HCT116 (cell line): ENCODE data around the gene SVIL. TPM values are rescaled to one million over a fixed set of nuclear protein-coding genes. Genes with fewer than 3 reads are reported as not detected.

Source experiments
- ATAC-seq: fragments of 200-7000 bp; cut with Tn5 transposase; 2 replicates; pipeline ENCODE4 v1.9.1; 2020; ENCODE audit warnings: mild to moderate bottlenecking, moderate library complexity
- BruUV-seq: library from RNA; stranded (reverse); fragments of 400-500 nt; replicated peaks from 2 replicates; lab custom pipeline; 2021; lab: Mats Ljungman, UMichigan
- CTCF ChIA-PET: fragments of 300-600 bp; sonication (Branson Sonifier 250); formaldehyde crosslinking; loops from one replicate; lab custom pipeline; 2021; ENCODE audit warnings: antibody characterized with exemption; lab: Charles Lee
- POLR2A ChIA-PET: fragments of 300-600, 350-600 bp; sonication (Branson Sonifier 250); formaldehyde crosslinking; loops from one replicate; lab custom pipeline; 2021; ENCODE audit warnings: antibody characterized with exemption; lab: Charles Lee
- RAD21 ChIA-PET, 2 experiments: fragments of 300-600 bp; sonication (Branson Sonifier 250); formaldehyde crosslinking; loops; one replicate each; lab custom pipeline; 2023; ENCODE audit warnings: low total read pairs in 2 of 2; ENCODE audit not compliant: uncharacterized antibody in 2 of 2, unreplicated experiment in 2 of 2, low non-redundant PET in 1 of 2; lab: Charles Lee
- DNase-seq: peaks from one replicate; pipeline ENCODE4 v3.0.0-alpha.2; 2010; ENCODE audit warnings: low read depth, low spot score
- H2AFZ ChIP-seq: fragments of 200-600 bp; shearing (Covaris generic), sonication (generic); 2 replicates; pipeline ENCODE4 v1.6.1; 2017; ENCODE audit warnings: low read depth, mixed run types, mixed read lengths, antibody characterized with exemption, low read length; ENCODE audit not compliant: poor library complexity, severe bottlenecking
- H3K27ac ChIP-seq: 2 replicates; pipeline ENCODE4 v1.5.1; 2012; ENCODE audit warnings: low read depth, low read length
- H3K27me3 ChIP-seq: fragments of 200-600 bp; sonication (generic); 2 replicates; pipeline ENCODE4 v1.6.1; 2016; ENCODE audit warnings: mixed run types, low read length, mixed read lengths; ENCODE audit not compliant: insufficient read depth
- H3K36me3 ChIP-seq, 2 experiments: fragments of 200-500 bp in 1 of 2; fragments of 200-600 bp in 1 of 2; sonication (Bioruptor generic) in 1 of 2; sonication (generic) in 1 of 2; 2 replicates each; pipeline versions ENCODE4 v1.5.1 to v1.6.1; 2014 to 2016; ENCODE audit warnings: low read length in 2 of 2, inconsistent platforms in 1 of 2, mixed read lengths in 1 of 2, mixed run types in 1 of 2; ENCODE audit not compliant: insufficient read depth in 2 of 2, control insufficient read depth in 1 of 2
- H3K4me1 ChIP-seq, 2 experiments: fragments of 200-600 bp in 1 of 2; sonication (generic) in 1 of 2; 2 replicates each; pipeline versions ENCODE4 v1.5.1 to v1.6.1; 2012 to 2017; ENCODE audit warnings: low read length in 2 of 2, inconsistent platforms in 1 of 2, mild to moderate bottlenecking in 1 of 2, mixed read lengths in 1 of 2, mixed run types in 1 of 2, moderate library complexity in 1 of 2; ENCODE audit not compliant: insufficient read depth in 2 of 2, control insufficient read depth in 1 of 2
- H3K4me2 ChIP-seq: fragments of 200-600 bp; sonication (generic); 2 replicates; pipeline ENCODE4 v1.6.1; 2017; ENCODE audit warnings: mixed run types, low read length, mixed read lengths
- H3K4me3 ChIP-seq, 2 experiments: fragments of 200-600 bp in 1 of 2; sonication (generic) in 1 of 2; replicated peaks in 1 of 2; 2 replicates each; pipeline ENCODE4 v1.5.1; 2011 to 2016; ENCODE audit warnings: low read length in 2 of 2, control low read depth in 1 of 2, low read depth in 1 of 2, mild to moderate bottlenecking in 1 of 2, mixed read lengths in 1 of 2, mixed run types in 1 of 2
- H3K79me2 ChIP-seq: fragments of 200-600 bp; sonication (generic); 2 replicates; pipeline ENCODE4 v1.6.1; 2017; ENCODE audit warnings: mild to moderate bottlenecking, mixed run types, low read length, moderate library complexity, mixed read lengths; ENCODE audit not compliant: insufficient read depth
- H3K9ac ChIP-seq: fragments of 200-600 bp; sonication (generic); 2 replicates; pipeline ENCODE4 v1.6.1; 2016; ENCODE audit warnings: low read length, mixed read lengths
- H3K9me2 ChIP-seq: fragments of 200-600 bp; sonication (generic), shearing (Covaris generic); 2 replicates; pipeline ENCODE4 v1.6.1; 2017; ENCODE audit warnings: mixed run types, mild to moderate bottlenecking, moderate library complexity; ENCODE audit not compliant: insufficient read depth
- H3K9me3 ChIP-seq, 2 experiments: fragments of 200-500 bp in 1 of 2; fragments of 200-600 bp in 1 of 2; sonication (Bioruptor generic) in 1 of 2; sonication (generic) in 1 of 2; 2 replicates each; pipeline ENCODE4 v1.6.1; 2014 to 2017; ENCODE audit warnings: low read length in 2 of 2, mixed read lengths in 2 of 2, inconsistent platforms in 1 of 2, low read depth in 1 of 2, mild to moderate bottlenecking in 1 of 2, mixed run types in 1 of 2, moderate library complexity in 1 of 2; ENCODE audit not compliant: control insufficient read depth in 1 of 2, insufficient read depth in 1 of 2
- H4K20me1 ChIP-seq: fragments of 200-600 bp; sonication (generic), shearing (Covaris generic); 2 replicates; pipeline ENCODE4 v1.6.1; 2017; ENCODE audit warnings: mixed run types, mild to moderate bottlenecking, moderate library complexity; ENCODE audit not compliant: insufficient read depth
- ATF3 ChIP-seq: IDR thresholded peaks from 2 replicates; pipeline ENCODE4 v1.6.1; 2012
- CBX3 ChIP-seq: IDR thresholded peaks from 2 replicates; pipeline ENCODE4 v1.6.1; 2012; ENCODE audit warnings: low read depth
- CEBPB ChIP-seq: IDR thresholded peaks from 2 replicates; pipeline ENCODE4 v1.6.1; 2012; ENCODE audit warnings: low read depth
- ELF1 ChIP-seq: IDR thresholded peaks from 2 replicates; pipeline ENCODE4 v1.6.1; 2012; ENCODE audit warnings: low read depth, borderline replicate concordance
- EZH2 ChIP-seq: fragments of 200-600 bp; sonication (generic); IDR thresholded peaks from 2 replicates; pipeline ENCODE4 v1.6.1; 2017; ENCODE audit warnings: antibody characterized with exemption, mixed run types
- JUND ChIP-seq: IDR thresholded peaks from 2 replicates; pipeline ENCODE4 v1.6.1; 2012
- MAX ChIP-seq: IDR thresholded peaks from 2 replicates; pipeline ENCODE4 v1.6.1; 2012
- POLR2A ChIP-seq: IDR thresholded peaks from 2 replicates; pipeline ENCODE4 v1.7.0; 2011; ENCODE audit warnings: borderline replicate concordance; ENCODE audit not compliant: insufficient read depth, insufficient read length; ENCODE audit errors: extremely low read depth
- RAD21 ChIP-seq: IDR thresholded peaks from 2 replicates; pipeline ENCODE4 v1.6.1; 2012; ENCODE audit warnings: low read depth, mild to moderate bottlenecking
- REST ChIP-seq: IDR thresholded peaks from 2 replicates; pipeline ENCODE4 v1.6.1; 2012; ENCODE audit warnings: low read depth
- SP1 ChIP-seq: IDR thresholded peaks from 2 replicates; pipeline ENCODE4 v1.6.1; 2012; ENCODE audit warnings: low read depth
- YY1 ChIP-seq: IDR thresholded peaks from 2 replicates; pipeline ENCODE4 v1.6.1; 2011; ENCODE audit warnings: low read length, low read depth, moderate library complexity, mild to moderate bottlenecking; ENCODE audit not compliant: insufficient replicate concordance; ENCODE audit errors: extremely low read depth
- ZBTB33 ChIP-seq: IDR thresholded peaks from 2 replicates; pipeline ENCODE4 v1.6.1; 2011; ENCODE audit warnings: mild to moderate bottlenecking, low read length, moderate library complexity; ENCODE audit not compliant: insufficient replicate concordance; ENCODE audit errors: extremely low read depth
- ZFX ChIP-seq: fragments of 450-650 bp; IDR thresholded peaks from 2 replicates; pipeline ENCODE4 v1.6.1; 2017
- ZNF274 ChIP-seq: fragments of 200-500 bp; sonication (Bioruptor generic); IDR thresholded peaks from 2 replicates; pipeline ENCODE4 v1.6.1; 2014; ENCODE audit warnings: mild to moderate bottlenecking, low read depth, low read length, inconsistent platforms
- intact Hi-C: fragments of 100-400 bp; cut with micrococcal nuclease; formaldehyde crosslinking; loops from 2 replicates; pipeline ENCODE4 v1.10.0; 2022
- total RNA-seq: library from RNA; stranded (reverse); gene quantifications from one replicate; pipeline ENCODE4 v1.2.1, GENCODE V29; 2021; ENCODE audit not compliant: unreplicated experiment

SVIL gene
- total RNA-seq, 1 experiment from 2014 or later, result 27.0 TPM

- H2AFZ ChIP-seq, result no peak overlapping the region
- H3K4me3 ChIP-seq, result no peak overlapping the region
- peaks cover 0 to 6% of the 10 kb centered on the region in 2 experiments; a peak in 2 of 4 replicates for H3K36me3 ChIP-seq
- H3K4me2 ChIP-seq, result no peak overlapping the region
- intact Hi-C loops, result no loop called here
- H3K4me1 ChIP-seq, result no peaks in the 10 kb centered on the region
- no peak overlapping the region for H3K27ac ChIP-seq
- H3K9me3 ChIP-seq, result no peaks in the 10 kb centered on the region
- peaks cover 52% of the 10 kb centered on the region for H3K79me2 ChIP-seq
- TF ChIP-seq ZNF274, result no peak
- no peak for TF ChIP-seq ZBTB33
- no peak for TF ChIP-seq YY1
- no peaks in the 10 kb centered on the region for H3K9me2 ChIP-seq
- DNase-seq (no peak), ATAC-seq (no peak)
- ChIA-PET CTCF (no interaction called here), RAD21 (no interaction called here), POLR2A (no interaction called here)
- H4K20me1 ChIP-seq, result no peaks in the 10 kb centered on the region; the same call in 1 of the 2 replicates
- no peak overlapping the region for H3K9ac ChIP-seq
- BruUV-seq, result no TSS peak
- no peaks in the 10 kb centered on the region for H3K27me3 ChIP-seq
These were observed 217.4 kb downstream of the SVIL start for GRCh38 chr10:29417324-29417723.

GRCh38 chr10:29415876-29416275 is 218.9 kb downstream of the SVIL start:
- no TSS peak for BruUV-seq
- ATAC-seq (no peak), DNase-seq (no peak)
- Histone ChIP-seq H3K27me3 (no peaks in the 10 kb centered on the region), H3K79me2 (peaks cover 66% of the 10 kb centered on the region), H3K4me2 (no peak overlapping the region), H2AFZ (no peak overlapping the region), H3K9me2 (no peaks in the 10 kb centered on the region), H3K9me3 (no peaks in the 10 kb centered on the region), H3K4me3 (no peak overlapping the region), H3K9ac (no peak overlapping the region), H4K20me1 (peaks cover 4% of the 10 kb centered on the region; the same call in 1 of the 2 replicates), H3K36me3 (no peaks in the 10 kb centered on the region; a peak in 1 of 4 replicates), H3K27ac (no peak overlapping the region), H3K4me1 (no peaks in the 10 kb centered on the region)
- intact Hi-C loops, result no loop called here
- POLR2A ChIA-PET, result no interaction called here
- RAD21 ChIA-PET, result no interaction called here
- CTCF ChIA-PET, result no interaction called here
- TF ChIP-seq MAX (no peak), POLR2A (no peak), ZNF274 (no peak), ELF1 (no peak), ZFX (no peak), CEBPB (no peak), ATF3 (no peak), SP1 (no peak), REST (no peak), EZH2 (no peak), RAD21 (no peak), CBX3 (no peak), JUND (no peak)
